Endothelial cell of umbilical vein (primary cell): ENCODE results near the gene CHMP4B. TPM values are rescaled to one million over a fixed set of nuclear protein-coding genes. Genes with fewer than 3 reads are reported as not detected.

Experiments used
- BruUV-seq: library from RNA; stranded (reverse); fragments of 400-500 nt; replicated peaks from 2 replicates; lab custom pipeline; 2021; lab: Mats Ljungman, UMichigan
- CTCF ChIA-PET: fragments of 300-600, 350-600 bp; sonication (Branson Sonifier 250); formaldehyde crosslinking; loops from one replicate; lab custom pipeline; 2021; ENCODE audit warnings: antibody characterized with exemption, inconsistent platforms; lab: Charles Lee
- POLR2A ChIA-PET: fragments of 300-600, 350-600 bp; sonication (Branson Sonifier 250); formaldehyde crosslinking; loops from one replicate; lab custom pipeline; 2021; ENCODE audit warnings: antibody characterized with exemption, inconsistent platforms; lab: Charles Lee
- DNase-seq: peaks from one replicate; pipeline ENCODE4 v3.0.0-alpha.2; 2011; ENCODE audit warnings: low read depth, low spot score
- FAIRE-seq: peaks from 2 replicates; lab custom pipeline; 2011; peaks lifted over from hg19 to GRCh38; lab: Jason Lieb, UNC
- H2AFZ ChIP-seq: 2 replicates; pipeline ENCODE4 v1.6.0; 2012; ENCODE audit warnings: low read depth, low read length, control low read depth, inconsistent platforms
- H3K27ac ChIP-seq: 2 replicates; pipeline ENCODE4 v1.5.1; 2011; ENCODE audit warnings: low read depth, mild to moderate bottlenecking, control low read depth, low read length, moderate library complexity; ENCODE audit not compliant: insufficient read depth
- H3K27me3 ChIP-seq, 2 experiments: 2 replicates each; pipeline versions ENCODE4 v1.6.0 to v1.6.1; 2011; ENCODE audit warnings: low read length in 2 of 2, mixed read lengths in 1 of 2; ENCODE audit not compliant: control insufficient read depth in 2 of 2, insufficient read depth in 2 of 2
- H3K36me3 ChIP-seq, 2 experiments: 2 replicates in 1 of 2; 3 replicates in 1 of 2; pipeline ENCODE4 v1.5.1; 2011; ENCODE audit warnings: low read length in 2 of 2, mild to moderate bottlenecking in 1 of 2, moderate library complexity in 1 of 2; ENCODE audit not compliant: control insufficient read depth in 2 of 2, insufficient read depth in 2 of 2; ENCODE audit errors: extremely low read depth in 1 of 2
- H3K4me1 ChIP-seq: 3 replicates; pipeline ENCODE4 v1.5.1; 2011; ENCODE audit warnings: mild to moderate bottlenecking, low read length; ENCODE audit not compliant: control insufficient read depth, insufficient read depth; ENCODE audit errors: extremely low read depth
- H3K4me2 ChIP-seq: 2 replicates; pipeline ENCODE4 v1.6.1; 2011; ENCODE audit warnings: low read length, control low read depth, mixed read lengths; ENCODE audit not compliant: insufficient read depth
- H3K4me3 ChIP-seq, 3 experiments: fragments of 200-600 bp in 1 of 3; sonication (generic), shearing (Covaris generic) in 1 of 3; replicated peaks in 1 of 3; 2 replicates each; pipeline ENCODE4 v1.5.1; 2011 to 2016; ENCODE audit warnings: control low read depth in 3 of 3, low read length in 3 of 3, mild to moderate bottlenecking in 2 of 3, inconsistent platforms in 1 of 3, low read depth in 1 of 3, moderate library complexity in 1 of 3; ENCODE audit not compliant: insufficient read depth in 1 of 3
- H3K79me2 ChIP-seq: 2 replicates; pipeline ENCODE4 v1.6.0; 2012; ENCODE audit warnings: low read length, inconsistent platforms; ENCODE audit not compliant: control insufficient read depth, insufficient read depth
- H3K9ac ChIP-seq: replicated peaks from 2 replicates; pipeline ENCODE3; 2011; ENCODE audit warnings: low read length, control low read depth; ENCODE audit not compliant: insufficient read depth; ENCODE audit errors: extremely low read depth
- H3K9me1 ChIP-seq: replicated peaks from 3 replicates; pipeline ENCODE4 v1.6.0; 2011; ENCODE audit warnings: mild to moderate bottlenecking, low read length; ENCODE audit not compliant: control insufficient read depth, insufficient read depth; ENCODE audit errors: extremely low read depth
- H3K9me3 ChIP-seq: replicated peaks from 2 replicates; pipeline ENCODE4 v1.5.1; 2012; ENCODE audit warnings: low read length, inconsistent platforms; ENCODE audit not compliant: control insufficient read depth, insufficient read depth
- H4K20me1 ChIP-seq: replicated peaks from 2 replicates; pipeline ENCODE3; 2011; ENCODE audit warnings: mild to moderate bottlenecking, low read length; ENCODE audit not compliant: control insufficient read depth, insufficient read depth; ENCODE audit errors: extremely low read depth
- CTCF ChIP-seq, 2 donors: IDR thresholded peaks; 1 replicate in 1 of 2; 2 replicates in 1 of 2; pipeline ENCODE4 v1.5.1; 2011; ENCODE audit warnings: low read length in 2 of 2, mild to moderate bottlenecking in 2 of 2, moderate library complexity in 2 of 2, control low read depth in 1 of 2, inconsistent platforms in 1 of 2, low read depth in 1 of 2; ENCODE audit not compliant: insufficient read depth in 1 of 2; ENCODE audit errors: extremely low read depth in 1 of 2
- EZH2 ChIP-seq: IDR thresholded peaks from 2 replicates; pipeline ENCODE4 v1.6.1; 2012; ENCODE audit warnings: borderline replicate concordance, low read depth, mild to moderate bottlenecking, moderate library complexity, low read length, inconsistent platforms; ENCODE audit not compliant: severe bottlenecking
- FOS ChIP-seq: IDR thresholded peaks from 2 replicates; pipeline ENCODE4 v1.6.1; 2011; ENCODE audit warnings: mild to moderate bottlenecking, low read length, moderate library complexity, borderline replicate concordance; ENCODE audit not compliant: insufficient read depth
- JUN ChIP-seq: IDR thresholded peaks from 2 replicates; pipeline ENCODE4 v1.6.1; 2011; ENCODE audit warnings: borderline replicate concordance, low read depth; ENCODE audit not compliant: insufficient read length, insufficient read depth
- MAX ChIP-seq: IDR thresholded peaks from 2 replicates; pipeline ENCODE4 v1.6.1; 2011; ENCODE audit not compliant: insufficient read depth, insufficient read length
- dilution Hi-C: fragments of 300-500 bp; cut with MboI; formaldehyde crosslinking; loops from one replicate; pipeline ENCODE4 v1.15.0; 2019; ENCODE audit warnings: low sequenced_read_pairs; ENCODE audit not compliant: extremely low pct_ligation_motif_present
- intact Hi-C: fragments of 100-400 bp; cut with micrococcal nuclease; formaldehyde crosslinking; loops from one replicate; pipeline ENCODE4 v1.10.0; 2022
- polyA plus RNA-seq, 4 experiments: library from polyadenylated mRNA; depleted of rRNA in 3 of 4; stranded (reverse) in 3 of 4; unstranded in 1 of 4; fragments of >200 nt; gene quantifications; 2 replicates each; pipeline versions ENCODE4 v1.2.1 to v1.2.3, GENCODE V29; 2011 to 2012; ENCODE audit warnings: missing spikeins in 1 of 4
- total RNA-seq: library from RNA; stranded (reverse); gene quantifications from 2 replicates; pipeline ENCODE4 v1.2.3, GENCODE V29; 2021

CHMP4B gene
- total and polyA plus RNA-seq, 2 donors (not counting 3 experiments of a cell fraction or from before 2014, with no cell fraction given), result 64.7 to 112 TPM

DNA sequence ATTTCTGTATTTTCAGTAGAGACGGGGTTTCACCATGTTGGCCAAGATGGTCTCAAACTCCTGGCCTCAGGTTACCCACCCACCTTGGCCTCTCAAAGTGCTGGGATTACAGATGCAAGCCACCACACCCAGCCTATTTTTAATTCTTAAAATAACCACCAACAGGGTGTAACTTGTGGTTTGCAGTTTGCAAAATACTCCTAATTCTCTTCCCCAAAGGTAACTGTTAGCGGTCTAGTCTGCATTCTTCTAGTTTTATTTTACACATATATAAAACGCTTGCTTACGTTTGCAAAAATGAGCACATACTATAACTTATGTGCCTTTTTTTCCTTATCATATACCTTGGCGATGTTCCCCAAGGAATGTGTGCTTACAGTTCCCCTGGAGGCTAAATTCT lies 25.6 kb upstream of the CHMP4B start:
- intact Hi-C loops (no loop called here), dilution Hi-C loops (no loop called here)
- no peak for TF ChIP-seq CTCF (IDR thresholded peaks at IDR 0.05; ENCODE audit: extremely low read depth in 1 of 2, insufficient read depth in 1 of 2, low read depth in 1 of 2, low read length in 2 of 2)
- no peak for TF ChIP-seq EZH2
- TF ChIP-seq FOS, result no peak
- TF ChIP-seq JUN, result no peak
- no peak for TF ChIP-seq MAX
- Histone ChIP-seq H3K9me3 (no peaks in the 10 kb centered on the region), H3K79me2 (no peaks in the 10 kb centered on the region), H3K27me3 (no peaks in the 10 kb centered on the region), H3K27ac (no peak overlapping the region), H3K36me3 (no peaks in the 10 kb centered on the region), H3K9ac (no peak overlapping the region), H3K4me2 (no peak overlapping the region), H4K20me1 (no peaks in the 10 kb centered on the region), H2AFZ (no peak overlapping the region), H3K4me3 (no peak overlapping the region), H3K4me1 (peaks cover 41% of the 10 kb centered on the region), H3K9me1 (no peaks in the 10 kb centered on the region)
- ChIA-PET CTCF (interaction anchor here (1.0 kb wide), 1 partner anchor 28 kb away, joined by 3 read pairs; no protein-coding TSS in a partner anchor), POLR2A (no interaction called here)
- BruUV-seq, result no TSS peak
- no peak for FAIRE-seq
- no peak for DNase-seq
